Breast epithelium (tissue), 3 donors: ENCODE results near the gene TRIM8.
A peak's percentile ranks its signal among the peaks of the same experiment; 100 is the strongest.

Experiments used
- POLR2A ChIP-seq: fragments of 450-650 bp; IDR thresholded peaks from one replicate; pipeline ENCODE4 v1.6.1; 2016; ENCODE audit warnings: antibody characterized with exemption, mild to moderate bottlenecking, moderate library complexity
- POLR2AphosphoS5 ChIP-seq, 3 donors: sonication (generic); formaldehyde crosslinking; IDR thresholded peaks; one replicate each; pipeline ENCODE4 v1.6.1; 2017; ENCODE audit warnings: antibody characterized with exemption in 3 of 3
- TF ChIP-seq, protein P1 (sequence below), 3 donors: fragments of 450-650 bp; IDR thresholded peaks; one replicate each; pipeline ENCODE4 v1.5.1; 2016 to 2017; ENCODE audit warnings: antibody characterized with exemption in 3 of 3, mild to moderate bottlenecking in 3 of 3, moderate library complexity in 3 of 3

DNA sequence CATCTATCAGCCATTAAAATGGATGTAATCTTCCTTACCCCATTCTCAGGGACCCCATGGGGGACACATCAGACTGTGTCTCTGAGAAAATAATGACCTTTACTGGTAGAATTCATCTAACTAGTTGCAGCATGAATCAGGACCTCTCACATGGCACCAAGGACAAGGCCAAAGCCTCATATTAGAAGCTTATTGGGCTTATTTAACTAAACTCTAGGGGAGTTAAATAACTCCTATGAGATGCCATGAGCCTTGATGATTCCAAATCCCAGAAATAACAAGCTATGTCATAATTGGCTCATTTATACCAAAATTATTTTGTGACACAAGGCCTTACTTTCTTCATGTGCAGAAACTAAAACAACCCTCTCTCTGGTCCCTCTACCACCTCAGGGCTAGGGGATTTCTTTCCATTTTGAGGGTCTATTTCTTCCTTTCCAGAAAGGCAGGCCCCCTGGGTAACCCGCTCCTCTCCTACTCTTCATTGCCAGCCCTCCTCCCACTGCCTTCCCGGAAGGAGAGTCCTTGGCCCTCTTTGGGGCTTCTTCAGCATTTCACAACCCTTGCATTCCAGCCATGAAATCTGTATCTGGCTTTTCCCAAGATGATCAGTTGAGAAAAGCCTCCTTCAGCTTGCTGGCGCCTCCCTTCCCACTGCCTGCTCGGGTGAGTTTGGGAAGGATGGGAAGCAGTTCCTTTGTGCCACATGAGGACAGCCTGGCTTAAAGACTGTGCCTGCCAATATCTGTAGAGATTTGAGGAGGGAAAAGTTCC is 41.8 kb upstream of the TRIM8 start:
- TF ChIP-seq, protein P1, sequence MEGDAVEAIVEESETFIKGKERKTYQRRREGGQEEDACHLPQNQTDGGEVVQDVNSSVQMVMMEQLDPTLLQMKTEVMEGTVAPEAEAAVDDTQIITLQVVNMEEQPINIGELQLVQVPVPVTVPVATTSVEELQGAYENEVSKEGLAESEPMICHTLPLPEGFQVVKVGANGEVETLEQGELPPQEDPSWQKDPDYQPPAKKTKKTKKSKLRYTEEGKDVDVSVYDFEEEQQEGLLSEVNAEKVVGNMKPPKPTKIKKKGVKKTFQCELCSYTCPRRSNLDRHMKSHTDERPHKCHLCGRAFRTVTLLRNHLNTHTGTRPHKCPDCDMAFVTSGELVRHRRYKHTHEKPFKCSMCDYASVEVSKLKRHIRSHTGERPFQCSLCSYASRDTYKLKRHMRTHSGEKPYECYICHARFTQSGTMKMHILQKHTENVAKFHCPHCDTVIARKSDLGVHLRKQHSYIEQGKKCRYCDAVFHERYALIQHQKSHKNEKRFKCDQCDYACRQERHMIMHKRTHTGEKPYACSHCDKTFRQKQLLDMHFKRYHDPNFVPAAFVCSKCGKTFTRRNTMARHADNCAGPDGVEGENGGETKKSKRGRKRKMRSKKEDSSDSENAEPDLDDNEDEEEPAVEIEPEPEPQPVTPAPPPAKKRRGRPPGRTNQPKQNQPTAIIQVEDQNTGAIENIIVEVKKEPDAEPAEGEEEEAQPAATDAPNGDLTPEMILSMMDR (IDR thresholded peaks at IDR 0.05): no peak
- peak; percentile 14 to 85 (median 79) for TF ChIP-seq POLR2AphosphoS5 (IDR thresholded peaks at IDR 0.05)
- TF ChIP-seq POLR2A: no peak
